Stomach (tissue), 9 donors: ENCODE results near the gene RABGAP1L. TPM values are rescaled to one million over a fixed set of nuclear protein-coding genes. Genes with fewer than 3 reads are reported as not detected.
"Not testable (repeated sequence)": the region's sequence is repeated elsewhere in the genome, so short reads cannot be mapped to it uniquely, and the experiment has no call there.

Experiments used
- DNase-seq, 2 donors: peaks; one replicate each; pipeline versions ENCODE4 v3.0.0 to v3.0.0-alpha.2; 2013 to 2019
- H3K27ac ChIP-seq, 5 donors: fragments of 200-600 bp in 4 of 5; sonication (generic) in 4 of 5; one replicate each; pipeline ENCODE4 v1.5.1; 2013 to 2019; ENCODE audit warnings: mild to moderate bottlenecking in 1 of 5, moderate library complexity in 1 of 5
- H3K27me3 ChIP-seq, 3 donors: fragments of 200-600 bp; sonication (generic); one replicate each; pipeline ENCODE4 v1.5.1; 2017 to 2019; ENCODE audit warnings: mixed run types in 1 of 3
- H3K36me3 ChIP-seq, 4 donors: fragments of 200-600 bp; sonication (generic); 1 replicate in 3 of 4; 2 replicates in 1 of 4; pipeline ENCODE4 v1.5.1; 2016 to 2019
- H3K4me1 ChIP-seq, 4 donors: fragments of 200-600 bp; sonication (generic); one replicate each; pipeline ENCODE4 v1.5.1; 2016 to 2019
- H3K4me3 ChIP-seq, 4 donors: fragments of 200-600 bp; sonication (generic) in 3 of 4; one replicate each; pipeline ENCODE4 v1.5.1; 2016 to 2019; ENCODE audit warnings: mild to moderate bottlenecking in 1 of 4
- H3K9me3 ChIP-seq, 4 donors: fragments of 200-600 bp; sonication (generic); one replicate each; pipeline ENCODE4 v1.5.1; 2016 to 2019
- EP300 ChIP-seq: sonication (generic); formaldehyde crosslinking; IDR thresholded peaks from one replicate; pipeline ENCODE4 v1.6.1; 2017; ENCODE audit warnings: antibody characterized with exemption
- POLR2A ChIP-seq, 4 donors: fragments of 450-650 bp; IDR thresholded peaks; one replicate each; pipeline ENCODE4 v1.6.1; 2016; ENCODE audit warnings: antibody characterized with exemption in 4 of 4, control low read depth in 2 of 4, mild to moderate bottlenecking in 1 of 4, moderate library complexity in 1 of 4
- POLR2AphosphoS5 ChIP-seq, 3 donors: sonication (generic); formaldehyde crosslinking; IDR thresholded peaks; one replicate each; pipeline ENCODE4 v1.6.1; 2016; ENCODE audit warnings: antibody characterized with exemption in 3 of 3
- WGBS, 5 donors: extraction: QIAGEN DNeasy Blood & Tissue Kit in 3 of 5; methylation state at CpG; one replicate each; pipeline versions ENCODE4 v1.1.5 to v1.1.7; 2013 to 2018; 5-methylcytosine and 5-hydroxymethylcytosine counted together
- intact Hi-C: fragments of 100-400 bp; cut with DNase I; formaldehyde crosslinking; loops from one replicate; pipeline ENCODE4 v1.15.1; 2023; ENCODE audit warnings: low total_unique reads
- polyA plus RNA-seq, 3 donors: library from polyadenylated mRNA; stranded (reverse); fragments of 200-250 nt; gene quantifications; one replicate each; pipeline ENCODE4 v1.2.3, GENCODE V29; 2013
- total RNA-seq, 5 donors: library from RNA; depleted of rRNA; stranded (reverse); fragments of >200 nt; gene quantifications; one replicate each; pipeline versions ENCODE4 v1.1.0 to v1.2.3, GENCODE V29; 2014 to 2016
- TF ChIP-seq, protein P1 (sequence below), 7 experiments: fragments of 450-650 bp in 4 of 7; fragments of 200-600 bp in 3 of 7; sonication (generic) in 3 of 7; IDR thresholded peaks; one replicate each; pipeline ENCODE4 v1.5.1; 2016 to 2019; ENCODE audit warnings: antibody characterized with exemption in 7 of 7, control low read depth in 2 of 7, mild to moderate bottlenecking in 1 of 7
- donor health status: healthy with polysubstance abuse.
- donor health status: Bipolar disorder and iron deficiency.
- donor health status: healthy.

Gene RABGAP1L
- total and polyA plus RNA-seq, 8 donors = 14.2 to 238 (median 57.9) TPM

GRCh38 chr1:174242856-174243255, 83.5 kb downstream of the RABGAP1L start:
- intact Hi-C loops = no loop called here
- no peak for DNase-seq
- peaks cover 0 to 9% (median 5%) of the 10 kb centered on the region in 4 donors for H3K4me1 ChIP-seq
- peaks cover 10 to 41% (median 28%) of the 10 kb centered on the region in 4 donors for H3K36me3 ChIP-seq
- no peaks in the 10 kb centered on the region for H3K27me3 ChIP-seq
- TF ChIP-seq EP300 = no peak
- no peak overlapping the region for H3K27ac ChIP-seq
- no peak overlapping the region for H3K4me3 ChIP-seq
- no peaks in the 10 kb centered on the region for H3K9me3 ChIP-seq
- WGBS, 5 donors = 90 to 96% (median 93%) methylated on average over 2 of the region's 2 CpGs

DNA sequence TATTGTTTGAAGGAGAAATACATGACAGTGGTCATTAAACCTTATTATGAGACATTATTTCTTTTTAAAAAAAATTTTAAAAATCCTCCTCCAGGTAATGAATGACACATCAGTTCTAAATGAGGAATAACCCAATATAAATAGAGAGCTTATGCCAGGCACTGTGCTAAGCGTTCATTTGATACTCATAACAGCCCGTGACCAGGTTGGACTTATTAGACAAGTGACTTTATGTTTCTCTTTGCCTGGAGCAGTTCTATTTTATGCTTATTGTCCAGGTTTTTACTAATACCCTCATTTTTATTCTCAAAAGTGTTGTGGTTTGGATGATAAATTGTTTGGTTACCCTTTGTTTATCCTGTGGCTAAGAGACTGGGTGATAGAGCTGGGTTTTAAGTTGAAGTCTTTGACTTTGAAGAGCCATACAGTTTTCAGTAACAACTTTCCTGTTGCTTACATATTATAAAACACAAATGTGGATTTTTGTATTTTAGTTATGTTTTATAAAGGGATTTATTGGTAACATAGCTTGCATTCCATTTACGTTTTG, 84.2 kb downstream of the RABGAP1L start:
- no peak for DNase-seq
- no peaks in the 10 kb centered on the region for H3K27me3 ChIP-seq
- 59 to 82% (median 74%) methylated on average over 3 of the region's 3 CpGs for WGBS, 5 donors
- intact Hi-C loops = no loop called here
- H3K27ac ChIP-seq = no peak overlapping the region
- H3K4me3 ChIP-seq = no peak overlapping the region
- peaks cover 0 to 9% (median 5%) of the 10 kb centered on the region in 4 donors for H3K4me1 ChIP-seq
- H3K36me3 ChIP-seq = peaks cover 10 to 41% (median 28%) of the 10 kb centered on the region in 4 donors
- TF ChIP-seq POLR2AphosphoS5 (IDR thresholded peaks at IDR 0.05) = no peak
- TF ChIP-seq EP300 = no peak
- TF ChIP-seq POLR2A (IDR thresholded peaks at IDR 0.05) = no peak
- TF ChIP-seq, protein P1, sequence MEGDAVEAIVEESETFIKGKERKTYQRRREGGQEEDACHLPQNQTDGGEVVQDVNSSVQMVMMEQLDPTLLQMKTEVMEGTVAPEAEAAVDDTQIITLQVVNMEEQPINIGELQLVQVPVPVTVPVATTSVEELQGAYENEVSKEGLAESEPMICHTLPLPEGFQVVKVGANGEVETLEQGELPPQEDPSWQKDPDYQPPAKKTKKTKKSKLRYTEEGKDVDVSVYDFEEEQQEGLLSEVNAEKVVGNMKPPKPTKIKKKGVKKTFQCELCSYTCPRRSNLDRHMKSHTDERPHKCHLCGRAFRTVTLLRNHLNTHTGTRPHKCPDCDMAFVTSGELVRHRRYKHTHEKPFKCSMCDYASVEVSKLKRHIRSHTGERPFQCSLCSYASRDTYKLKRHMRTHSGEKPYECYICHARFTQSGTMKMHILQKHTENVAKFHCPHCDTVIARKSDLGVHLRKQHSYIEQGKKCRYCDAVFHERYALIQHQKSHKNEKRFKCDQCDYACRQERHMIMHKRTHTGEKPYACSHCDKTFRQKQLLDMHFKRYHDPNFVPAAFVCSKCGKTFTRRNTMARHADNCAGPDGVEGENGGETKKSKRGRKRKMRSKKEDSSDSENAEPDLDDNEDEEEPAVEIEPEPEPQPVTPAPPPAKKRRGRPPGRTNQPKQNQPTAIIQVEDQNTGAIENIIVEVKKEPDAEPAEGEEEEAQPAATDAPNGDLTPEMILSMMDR (IDR thresholded peaks at IDR 0.05) = no peak
- H3K9me3 ChIP-seq = no peaks in the 10 kb centered on the region

GRCh38 chr1:174244017-174244416, 84.7 kb downstream of the RABGAP1L start:
- Histone ChIP-seq H3K27me3 (no peaks in the 10 kb centered on the region), H3K36me3 (peaks cover 10 to 41% (median 28%) of the 10 kb centered on the region in 4 donors), H3K9me3 (no peaks in the 10 kb centered on the region), H3K4me3 (no peak overlapping the region), H3K4me1 (peaks cover 0 to 9% (median 5%) of the 10 kb centered on the region in 4 donors), H3K27ac (no peak overlapping the region)
- intact Hi-C loops = no loop called here
- WGBS, 5 donors = 87 to 88% (median 87%) methylated on average over 5 of the region's 5 CpGs
- DNase-seq = no peak
- TF ChIP-seq, protein P1 (IDR thresholded peaks at IDR 0.05) = no peak
- TF ChIP-seq POLR2AphosphoS5 (IDR thresholded peaks at IDR 0.05) = no peak

- DNase-seq = no peak
- Histone ChIP-seq H3K27me3 (no peaks in the 10 kb centered on the region), H3K36me3 (peaks cover 10 to 48% (median 28%) of the 10 kb centered on the region in 4 donors), H3K4me1 (no peaks in the 10 kb centered on the region), H3K4me3 (no peak overlapping the region), H3K9me3 (no peaks in the 10 kb centered on the region), H3K27ac (no peak overlapping the region)
- intact Hi-C loops = no loop called here
- TF ChIP-seq EP300 = no peak
- TF ChIP-seq POLR2AphosphoS5 (IDR thresholded peaks at IDR 0.05) = no peak
- TF ChIP-seq, protein P1 (IDR thresholded peaks at IDR 0.05) = no peak
- TF ChIP-seq POLR2A (IDR thresholded peaks at IDR 0.05) = no peak
- WGBS, 5 donors = 93 to 98% (median 97%) methylated on average over 4 of the region's 4 CpGs
Observed at GRCh38 chr1:174247472-174247871, 88.2 kb downstream of the RABGAP1L start.

- Histone ChIP-seq H3K4me1 (no peaks in the 10 kb centered on the region), H3K27me3 (no peaks in the 10 kb centered on the region), H3K27ac (no peak overlapping the region), H3K4me3 (no peak overlapping the region), H3K36me3 (peaks cover 10 to 44% (median 24%) of the 10 kb centered on the region in 4 donors), H3K9me3 (no peaks in the 10 kb centered on the region)
- DNase-seq = no peak
- intact Hi-C loops = no loop called here
- TF ChIP-seq EP300 (no peak), POLR2AphosphoS5 (IDR thresholded peaks at IDR 0.05) (no peak), POLR2A (IDR thresholded peaks at IDR 0.05) (no peak)
- TF ChIP-seq, protein P1 (IDR thresholded peaks at IDR 0.05) = no peak
Observed at GRCh38 chr1:174248041-174248440, 88.7 kb downstream of the RABGAP1L start.

DNA sequence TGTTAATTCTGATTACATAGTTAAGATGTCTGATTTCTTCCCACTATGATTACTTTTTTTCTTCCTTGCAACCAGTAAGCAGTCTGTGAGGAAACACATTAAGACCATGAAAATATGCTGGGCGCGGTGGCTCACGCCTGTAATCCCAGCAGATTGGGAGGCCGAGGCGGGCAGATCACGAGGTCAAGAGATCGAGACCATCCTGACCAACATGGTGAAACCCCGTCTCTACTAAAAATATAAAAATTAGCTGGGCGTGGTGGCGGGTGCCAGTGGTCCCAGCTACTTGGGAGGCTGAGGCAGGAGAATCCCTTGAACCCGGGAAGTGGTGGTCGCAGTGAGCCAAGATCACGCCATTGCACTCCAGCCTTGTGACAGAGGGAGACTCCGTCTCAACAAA, 97.1 kb downstream of the RABGAP1L start:
- DNase-seq, H3K27ac ChIP-seq, H3K27me3 ChIP-seq, H3K4me3 ChIP-seq, H3K4me1 ChIP-seq, H3K9me3 ChIP-seq: not testable (repeated sequence)
- 93 to 97% (median 96%) methylated on average over 14 of the region's 14 CpGs for WGBS, 5 donors
- peaks cover 0 to 12% (median 8%) of the 10 kb centered on the region in 4 donors for H3K36me3 ChIP-seq
- intact Hi-C loops = loop anchor here (5.0 kb wide), 1 partner anchor 486 kb away; no protein-coding TSS in a partner anchor
